GM12878 (cell line): Measurements from ENCODE around the gene CYBC1. TPM values are rescaled to one million over a fixed set of nuclear protein-coding genes. Genes with fewer than 3 reads are reported as not detected.

Source experiments
- ATAC-seq: fragments of 200-7000 bp; cut with Tn5 transposase; 3 replicates; pipeline ENCODE4 v1.9.1; 2020; ENCODE audit warnings: mild to moderate bottlenecking, moderate library complexity
- BruUV-seq: library from RNA; stranded (reverse); fragments of 400-500 nt; replicated peaks from 2 replicates; lab custom pipeline; 2021; lab: Mats Ljungman, UMichigan
- CTCF ChIA-PET: fragments of 300-600 bp; sonication (Branson Sonifier 250); formaldehyde crosslinking; extraction: SDS; loops from one replicate; lab custom pipeline; 2021; ENCODE audit warnings: inconsistent platforms; lab: Yijun Ruan, JAX
- POLR2A ChIA-PET: fragments of 350-600 bp; formaldehyde crosslinking; extraction: SDS; loops from one replicate; lab custom pipeline; 2021; ENCODE audit warnings: inconsistent platforms; lab: Charles Lee
- RAD21 ChIA-PET: fragments of 300-600 bp; sonication (Branson Sonifier 250); formaldehyde crosslinking; loops from one replicate; lab custom pipeline; 2023; ENCODE audit warnings: antibody characterized with exemption; ENCODE audit not compliant: unreplicated experiment; lab: Charles Lee
- SMC1A ChIA-PET: fragments of 300-600 bp; sonication (Branson Sonifier 250); formaldehyde crosslinking; loops from one replicate; lab custom pipeline; 2023; ENCODE audit not compliant: unreplicated experiment, uncharacterized antibody; lab: Charles Lee
- DNase-seq: peaks from one replicate; pipeline ENCODE4 v3.0.0-alpha.2; 2011; ENCODE audit warnings: low read depth, low spot score
- FAIRE-seq: peaks from 3 replicates; lab custom pipeline; 2011; peaks lifted over from hg19 to GRCh38; lab: Jason Lieb, UNC
- H2AFZ ChIP-seq: 2 replicates; pipeline ENCODE4 v1.6.0; 2011; ENCODE audit warnings: low read depth, low read length, control low read depth; ENCODE audit not compliant: control insufficient read depth
- H3K27ac ChIP-seq: 2 replicates; pipeline ENCODE4 v1.5.1; 2011; ENCODE audit warnings: control low read depth; ENCODE audit not compliant: control insufficient read depth, insufficient read depth
- H3K27me3 ChIP-seq, 2 experiments: replicated peaks in 1 of 2; 2 replicates each; pipeline versions ENCODE4 v1.6.0 to v1.6.1; 2011; ENCODE audit warnings: low read length in 1 of 2; ENCODE audit not compliant: control insufficient read depth in 2 of 2, insufficient read depth in 2 of 2
- H3K36me3 ChIP-seq, 2 experiments: 2 replicates each; pipeline ENCODE4 v1.5.1; 2011; ENCODE audit warnings: low read length in 1 of 2; ENCODE audit not compliant: control insufficient read depth in 2 of 2, insufficient read depth in 2 of 2
- H3K4me1 ChIP-seq: 2 replicates; pipeline ENCODE4 v1.6.1; 2011; ENCODE audit warnings: mild to moderate bottlenecking, low read length, moderate library complexity, mixed read lengths; ENCODE audit not compliant: control insufficient read depth, insufficient read depth
- H3K4me2 ChIP-seq: 2 replicates; pipeline ENCODE4 v1.6.0; 2011; ENCODE audit warnings: control low read depth; ENCODE audit not compliant: control insufficient read depth, insufficient read depth
- H3K4me3 ChIP-seq: fragments of 200-600 bp; sonication (generic); 2 replicates; pipeline ENCODE4 v1.5.1; 2016
- H3K79me2 ChIP-seq: 2 replicates; pipeline ENCODE4 v1.6.0; 2011; ENCODE audit warnings: low read length; ENCODE audit not compliant: control insufficient read depth, insufficient read depth
- H3K9ac ChIP-seq: 2 replicates; pipeline ENCODE4 v1.8.0; 2011; ENCODE audit warnings: low read length, control low read depth, mixed read lengths; ENCODE audit not compliant: control insufficient read depth, insufficient read depth
- H3K9me3 ChIP-seq: replicated peaks from 3 replicates; pipeline ENCODE4 v1.5.1; 2011; ENCODE audit warnings: mild to moderate bottlenecking, low read length; ENCODE audit not compliant: control insufficient read depth, insufficient read depth
- H4K20me1 ChIP-seq: 2 replicates; pipeline ENCODE4 v1.6.0; 2011; ENCODE audit not compliant: control insufficient read depth, insufficient read depth
- BCL11A ChIP-seq: IDR thresholded peaks from 2 replicates; pipeline ENCODE4 v1.6.1; 2011; ENCODE audit warnings: low read depth, low read length
- CHD4 ChIP-seq: fragments of 200-600 bp; sonication (generic); IDR thresholded peaks from 2 replicates; pipeline ENCODE4 v1.6.1; 2016; ENCODE audit warnings: mild to moderate bottlenecking
- FOXK2 ChIP-seq: fragments of 450-650 bp; IDR thresholded peaks from 2 replicates; pipeline ENCODE4 v1.6.1; 2017; ENCODE audit warnings: mild to moderate bottlenecking, moderate library complexity
- HCFC1 ChIP-seq: fragments of 150-350 bp; IDR thresholded peaks from 2 replicates; pipeline ENCODE4 v1.6.1; 2014; ENCODE audit warnings: low read length
- HDAC2 ChIP-seq: fragments of 200-600 bp; sonication (generic); IDR thresholded peaks from 2 replicates; pipeline ENCODE4 v1.6.1; 2017
- IKZF2 ChIP-seq, 2 experiments: fragments of 450-650 bp; IDR thresholded peaks; 2 replicates each; pipeline ENCODE4 v1.6.1; 2017; ENCODE audit warnings: mild to moderate bottlenecking in 2 of 2, moderate library complexity in 2 of 2
- MTA2 ChIP-seq: fragments of 450-650 bp; IDR thresholded peaks from 2 replicates; pipeline ENCODE4 v1.6.1; 2016; ENCODE audit warnings: low read depth, mild to moderate bottlenecking, moderate library complexity
- MTA3 ChIP-seq: IDR thresholded peaks from 2 replicates; pipeline ENCODE4 v1.6.1; 2012; ENCODE audit warnings: low read length, inconsistent platforms, borderline replicate concordance
- NBN ChIP-seq: fragments of 450-650 bp; IDR thresholded peaks from 2 replicates; pipeline ENCODE4 v1.6.1; 2016
- NR2C1 ChIP-seq: fragments of 450-650 bp; IDR thresholded peaks from 2 replicates; pipeline ENCODE4 v1.6.1; 2017; ENCODE audit warnings: antibody characterized with exemption, mild to moderate bottlenecking, moderate library complexity
- NR2C2 ChIP-seq: IDR thresholded peaks from 2 replicates; pipeline ENCODE4 v1.6.1; 2011; ENCODE audit warnings: borderline replicate concordance, low read depth; ENCODE audit not compliant: control insufficient read depth, insufficient read length
- NR2F1 ChIP-seq: fragments of 450-650 bp; conservative IDR thresholded peaks from 2 replicates; pipeline ENCODE4 v1.6.1; 2017; ENCODE audit warnings: mild to moderate bottlenecking
- NRF1 ChIP-seq: conservative IDR thresholded peaks from 2 replicates; pipeline ENCODE4 v1.6.1; 2011; ENCODE audit warnings: mild to moderate bottlenecking, low read depth, low read length, improper control_type of control experiment
- PAX5 ChIP-seq: IDR thresholded peaks from 2 replicates; pipeline ENCODE4 v1.6.1; 2011; ENCODE audit warnings: low read depth, low read length, borderline replicate concordance
- POLR2A ChIP-seq: IDR thresholded peaks from 2 replicates; pipeline ENCODE4 v1.6.1; 2011; ENCODE audit warnings: low read depth, mild to moderate bottlenecking, low read length
- POLR2AphosphoS5 ChIP-seq: IDR thresholded peaks from 2 replicates; pipeline ENCODE4 v1.6.1; 2011; ENCODE audit warnings: mild to moderate bottlenecking, low read length, inconsistent platforms
- SMAD5 ChIP-seq: IDR thresholded peaks from 2 replicates; pipeline ENCODE4 v1.6.1; 2016; ENCODE audit warnings: antibody characterized with exemption, low read depth
- SREBF1 ChIP-seq: IDR thresholded peaks from 2 replicates; pipeline ENCODE4 v1.6.1; 2012; ENCODE audit warnings: mild to moderate bottlenecking, low read length
- SREBF2 ChIP-seq: IDR thresholded peaks from 2 replicates; pipeline ENCODE4 v1.6.1; 2012; ENCODE audit warnings: mild to moderate bottlenecking, low read length
- STAT1 ChIP-seq: fragments of 450-650 bp; conservative IDR thresholded peaks from 2 replicates; pipeline ENCODE4 v1.6.1; 2014; ENCODE audit warnings: antibody characterized with exemption, mild to moderate bottlenecking
- SUZ12 ChIP-seq: fragments of 200-600 bp; sonication (generic); IDR thresholded peaks from one replicate; pipeline ENCODE4 v1.6.1; 2018; ENCODE audit warnings: antibody characterized with exemption, mild to moderate bottlenecking; ENCODE audit not compliant: unreplicated experiment
- TAF1 ChIP-seq: IDR thresholded peaks from 2 replicates; pipeline ENCODE4 v1.6.1; 2011; ENCODE audit warnings: mild to moderate bottlenecking, low read depth, low read length, borderline replicate concordance
- TCF12 ChIP-seq: IDR thresholded peaks from 2 replicates; pipeline ENCODE4 v1.6.1; 2011; ENCODE audit warnings: low read depth, mild to moderate bottlenecking, low read length
- ZNF24 ChIP-seq: fragments of 450-650 bp; IDR thresholded peaks from 2 replicates; pipeline ENCODE4 v1.6.1; 2017; ENCODE audit warnings: antibody characterized with exemption, mild to moderate bottlenecking
- ZZZ3 ChIP-seq: IDR thresholded peaks from 2 replicates; pipeline ENCODE4 v1.6.1; 2011; ENCODE audit warnings: low read depth; ENCODE audit not compliant: control insufficient read depth, insufficient read length
- WGBS: methylation state at CpG from one replicate; pipeline ENCODE4 v1.1.6; 2016; ENCODE audit warnings: low lambda C conversion rate; ENCODE audit not compliant: insufficient replicate concordance, insufficient coverage; ENCODE audit errors: missing lambda C conversion rate; 5-methylcytosine and 5-hydroxymethylcytosine counted together
- in situ Hi-C: fragments of 300-500 bp; cut with MboI; formaldehyde crosslinking; loops from 9 replicates; pipeline ENCODE4 v1.14.3; 2018; ENCODE audit warnings: mixed read lengths
- intact Hi-C: fragments of 100-400 bp; cut with micrococcal nuclease; formaldehyde crosslinking; loops from one replicate; pipeline ENCODE4 v1.14.2; 2022; ENCODE audit not compliant: unreplicated experiment
- polyA plus RNA-seq, 11 experiments: library from polyadenylated mRNA; depleted of rRNA in 4 of 11; unstranded in 6 of 11; stranded (reverse) in 5 of 11; fragments of >200 nt; fragmentation: Nextera tagmentation in 4 of 11; fragmentation: Illumina TruSeq in 1 of 11; extraction: Ambion mirVana in 4 of 11; extraction: Trizol in 1 of 11; gene quantifications; 1 replicate in 1 of 11; 2 replicates in 10 of 11; pipeline versions ENCODE4 v1.2.1 to v1.2.3, GENCODE V29; 2011 to 2016; ENCODE audit warnings: inconsistent platforms in 2 of 11, missing spikeins in 2 of 11, low read depth in 1 of 11
- total RNA-seq, 4 experiments: library from RNA; depleted of rRNA in 3 of 4; stranded (reverse); fragments of >200 nt in 3 of 4; fragmentation: Illumina TruSeq in 1 of 4; extraction: Trizol in 1 of 4; gene quantifications; 2 replicates each; pipeline versions ENCODE4 v1.2.1 to v1.2.3, GENCODE V29; 2013 to 2021

Gene CYBC1
- total and polyA plus RNA-seq, 10 of the 15 experiments (the other 5 are each of a cell fraction or from before 2014, with no cell fraction given), result 4.2 to 162 (median 133) TPM

DNA sequence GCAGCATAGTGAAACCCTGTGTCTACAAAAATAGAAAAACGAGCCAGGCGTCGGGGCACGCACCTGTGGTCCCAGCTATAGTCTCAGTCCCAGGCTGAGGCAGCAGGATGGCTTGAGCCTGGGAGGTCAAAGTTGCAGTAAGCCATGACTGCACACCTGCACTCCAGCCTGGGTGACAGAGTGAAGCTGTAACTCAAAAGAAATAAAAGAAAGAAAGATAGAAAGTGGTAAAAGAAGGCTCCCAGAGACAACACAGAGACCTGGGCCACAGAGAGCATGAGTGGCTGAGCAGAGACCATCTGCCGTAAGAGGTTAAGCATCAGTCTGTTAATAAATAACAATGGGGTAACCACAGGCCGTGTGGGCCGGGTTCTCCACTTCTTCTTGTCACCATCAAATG, 47.7 kb downstream of the CYBC1 start (continued):
- TF ChIP-seq HDAC2, result no peak
- no peak for TF ChIP-seq PAX5
- TF ChIP-seq SREBF2, result no peak
- no peak for TF ChIP-seq FOXK2
- peak; percentile 72; the same call in 1 of the 2 replicates for TF ChIP-seq NBN
- no peak for TF ChIP-seq HCFC1
- no peak for TF ChIP-seq IKZF2 (IDR thresholded peaks at IDR 0.05)
- TF ChIP-seq MTA2, result peak; percentile 58
- peak; percentile 76 for TF ChIP-seq NR2F1
- TF ChIP-seq TAF1, result no peak
- TF ChIP-seq CHD4, result no peak
- TF ChIP-seq MTA3, result no peak

DNA sequence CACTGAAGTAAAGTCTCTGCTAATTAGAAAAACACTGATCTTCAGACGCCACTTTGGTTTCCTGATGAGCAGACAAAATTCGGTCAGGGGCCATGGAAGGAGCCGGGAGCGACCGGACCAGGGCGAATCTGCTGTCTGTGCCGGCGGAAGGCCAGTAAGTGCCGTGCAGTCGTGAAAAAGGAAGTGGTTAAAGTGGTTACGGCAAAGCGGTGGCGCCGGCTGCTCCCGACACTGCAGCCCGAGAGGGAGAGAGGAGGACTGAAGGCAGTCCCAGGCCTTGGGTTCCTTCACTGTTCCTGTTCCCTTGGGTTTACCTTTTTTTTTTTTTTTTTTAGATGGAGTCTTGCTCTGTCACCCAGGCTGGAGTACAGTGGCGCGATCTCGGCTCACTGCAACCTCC, 49.7 kb downstream of the CYBC1 start:
- no peak overlapping the region for H3K9ac ChIP-seq
- TF ChIP-seq SMAD5 (no peak), POLR2AphosphoS5 (no peak), ZZZ3 (no peak), NRF1 (no peak), ZNF24 (no peak), STAT1 (no peak), BCL11A (0 out of 2 replicates have a peak, but pooled peaks have one; percentile 29), SUZ12 (no peak), NR2C2 (no peak), NR2C1 (no peak), SREBF1 (no peak), TCF12 (peak; percentile 77), POLR2A (no peak)

More for the DNA sequence above, 49.7 kb downstream of the CYBC1 start:
- no TSS peak for BruUV-seq
- no peak overlapping the region for H2AFZ ChIP-seq
- no peak for DNase-seq
- CTCF ChIA-PET, result interaction anchor here (0.6 to 1.5 kb wide), 3 partner anchors 80 to 149 kb away, joined by 3 read pairs; no protein-coding TSS in a partner anchor
- SMC1A ChIA-PET, result interaction anchor here (0.9 to 1.4 kb wide), 4 partner anchors 9 to 246 kb away, joined by 3 to 5 read pairs (median 4); no protein-coding TSS in a partner anchor
- H3K27me3 ChIP-seq, result no peaks in the 10 kb centered on the region
- H4K20me1 ChIP-seq, result no peaks in the 10 kb centered on the region
- peak overlapping the region; percentile 71; the same call in 1 of the 2 replicates for H3K4me2 ChIP-seq
- RAD21 ChIA-PET, result interaction anchor here (0.9 kb wide), 1 partner anchor 50 kb away, joined by 3 read pairs; no protein-coding TSS in a partner anchor
- FAIRE-seq, result peak; percentile 31
- H3K9me3 ChIP-seq, result no peaks in the 10 kb centered on the region
- in situ Hi-C loops, result no loop called here
- ATAC-seq, result peak; percentile 85
- no peaks in the 10 kb centered on the region for H3K79me2 ChIP-seq
- H3K36me3 ChIP-seq, result peaks cover 2 to 14% of the 10 kb centered on the region in 2 experiments; a peak in 3 of 4 replicates
- H3K27ac ChIP-seq, result no peak overlapping the region
- H3K4me1 ChIP-seq, result peaks cover 6% of the 10 kb centered on the region; the same call in 1 of the 2 replicates
- peak overlapping the region; percentile 19; the same call in 1 of the 2 replicates for H3K4me3 ChIP-seq
- intact Hi-C loops, result loop anchor here (5.0 kb wide), 1 partner anchor 34 kb away; no protein-coding TSS in a partner anchor
- POLR2A ChIA-PET, result interaction anchor here (1.2 kb wide), 1 partner anchor 18 kb away, joined by 3 read pairs; no protein-coding TSS in a partner anchor
- WGBS, result 7% methylated on average over 17 of the region's 19 CpGs
